ENCODE measurements around the gene MAP1A. TPM values are rescaled to one million over a fixed set of nuclear protein-coding genes. Genes with fewer than 3 reads are reported as not detected.

Gene MAP1A
- polyA plus RNA-seq, 2 of the 4 experiments (the other 2 are of a cell fraction): 0.43 to 0.54 TPM

DNA sequence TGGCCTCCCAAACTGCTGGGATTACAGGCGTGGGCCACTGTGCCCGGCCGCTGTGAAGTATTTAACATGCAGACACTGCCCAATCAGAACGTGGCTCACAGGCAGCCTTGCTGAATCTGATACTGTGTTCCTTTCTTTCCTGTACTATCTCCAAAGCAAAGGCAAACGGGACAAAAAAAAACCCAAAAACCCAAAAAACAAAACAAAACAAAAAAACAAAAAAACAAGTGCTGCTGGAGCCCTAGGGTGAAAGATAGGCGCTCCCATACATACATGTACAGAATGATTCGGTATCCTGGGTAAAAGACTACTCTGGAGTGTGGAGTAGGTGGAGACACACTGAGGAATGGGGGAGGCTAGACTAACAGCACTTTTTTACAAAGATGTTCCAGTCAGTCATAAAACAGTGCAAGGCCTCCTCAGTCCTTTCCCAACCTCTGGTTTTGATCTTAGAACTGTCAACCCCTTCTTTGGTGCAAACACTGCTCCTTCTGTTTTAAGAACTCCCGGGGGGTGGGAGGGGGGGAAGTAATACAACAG, 7.7 kb upstream of the MAP1A start:
- Histone ChIP-seq H3K4me2 (peak overlapping the region; percentile 78), H3K27ac (peak overlapping the region; percentile 82 to 87), H3K4me3 (peak overlapping the region; percentile 56), H3K9me3 (no peaks in the 10 kb centered on the region), H3K4me1 (peaks cover 18% of the 10 kb centered on the region)
- TF ChIP-seq, protein P1, sequence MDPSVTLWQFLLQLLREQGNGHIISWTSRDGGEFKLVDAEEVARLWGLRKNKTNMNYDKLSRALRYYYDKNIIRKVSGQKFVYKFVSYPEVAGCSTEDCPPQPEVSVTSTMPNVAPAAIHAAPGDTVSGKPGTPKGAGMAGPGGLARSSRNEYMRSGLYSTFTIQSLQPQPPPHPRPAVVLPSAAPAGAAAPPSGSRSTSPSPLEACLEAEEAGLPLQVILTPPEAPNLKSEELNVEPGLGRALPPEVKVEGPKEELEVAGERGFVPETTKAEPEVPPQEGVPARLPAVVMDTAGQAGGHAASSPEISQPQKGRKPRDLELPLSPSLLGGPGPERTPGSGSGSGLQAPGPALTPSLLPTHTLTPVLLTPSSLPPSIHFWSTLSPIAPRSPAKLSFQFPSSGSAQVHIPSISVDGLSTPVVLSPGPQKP (IDR thresholded peaks at IDR 0.05; ENCODE audit: low read depth, low read length): no peak
- TF ChIP-seq TP53 (CRISPR knock-in tag; IDR thresholded peaks at IDR 0.05) (no peak), RCOR1 (IDR thresholded peaks at IDR 0.05; ENCODE audit: low read depth, low read length) (no peak), HOXB5 (CRISPR knock-in tag; IDR thresholded peaks at IDR 0.05) (no peak), FOSB (CRISPR knock-in tag; IDR thresholded peaks at IDR 0.05) (no peak), EHMT2 (IDR thresholded peaks at IDR 0.05; ENCODE audit: low read depth) (no peak), FOXS1 (CRISPR knock-in tag; IDR thresholded peaks at IDR 0.05) (no peak), RARB (CRISPR knock-in tag; IDR thresholded peaks at IDR 0.05) (no peak), KDM5A (IDR thresholded peaks at IDR 0.05) (no peak), PHF8 (IDR thresholded peaks at IDR 0.05; ENCODE audit: borderline replicate concordance, low read depth) (no peak)
- TF ChIP-seq, protein P2, sequence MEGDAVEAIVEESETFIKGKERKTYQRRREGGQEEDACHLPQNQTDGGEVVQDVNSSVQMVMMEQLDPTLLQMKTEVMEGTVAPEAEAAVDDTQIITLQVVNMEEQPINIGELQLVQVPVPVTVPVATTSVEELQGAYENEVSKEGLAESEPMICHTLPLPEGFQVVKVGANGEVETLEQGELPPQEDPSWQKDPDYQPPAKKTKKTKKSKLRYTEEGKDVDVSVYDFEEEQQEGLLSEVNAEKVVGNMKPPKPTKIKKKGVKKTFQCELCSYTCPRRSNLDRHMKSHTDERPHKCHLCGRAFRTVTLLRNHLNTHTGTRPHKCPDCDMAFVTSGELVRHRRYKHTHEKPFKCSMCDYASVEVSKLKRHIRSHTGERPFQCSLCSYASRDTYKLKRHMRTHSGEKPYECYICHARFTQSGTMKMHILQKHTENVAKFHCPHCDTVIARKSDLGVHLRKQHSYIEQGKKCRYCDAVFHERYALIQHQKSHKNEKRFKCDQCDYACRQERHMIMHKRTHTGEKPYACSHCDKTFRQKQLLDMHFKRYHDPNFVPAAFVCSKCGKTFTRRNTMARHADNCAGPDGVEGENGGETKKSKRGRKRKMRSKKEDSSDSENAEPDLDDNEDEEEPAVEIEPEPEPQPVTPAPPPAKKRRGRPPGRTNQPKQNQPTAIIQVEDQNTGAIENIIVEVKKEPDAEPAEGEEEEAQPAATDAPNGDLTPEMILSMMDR (IDR thresholded peaks at IDR 0.05): no peak
- ChIA-PET CTCF (interaction anchor here (3.0 kb wide), 1 partner anchor 12 kb away, joined by 13 read pairs; no protein-coding TSS in a partner anchor), POLR2A (interaction anchor here (1.7 kb wide), 2 partner anchors 16 to 69 kb away, joined by 10 to 22 read pairs; partner anchors contain the start of gene TP53BP1)
- 55% methylated on average over 8 of the region's 8 CpGs for WGBS (ENCODE audit: missing lambda C conversion rate)
- ATAC-seq (no peak), FAIRE-seq (no peak), DNase-seq (ENCODE audit: low read depth in 1 of 2, low spot score in 1 of 2) (no peak)

DNA sequence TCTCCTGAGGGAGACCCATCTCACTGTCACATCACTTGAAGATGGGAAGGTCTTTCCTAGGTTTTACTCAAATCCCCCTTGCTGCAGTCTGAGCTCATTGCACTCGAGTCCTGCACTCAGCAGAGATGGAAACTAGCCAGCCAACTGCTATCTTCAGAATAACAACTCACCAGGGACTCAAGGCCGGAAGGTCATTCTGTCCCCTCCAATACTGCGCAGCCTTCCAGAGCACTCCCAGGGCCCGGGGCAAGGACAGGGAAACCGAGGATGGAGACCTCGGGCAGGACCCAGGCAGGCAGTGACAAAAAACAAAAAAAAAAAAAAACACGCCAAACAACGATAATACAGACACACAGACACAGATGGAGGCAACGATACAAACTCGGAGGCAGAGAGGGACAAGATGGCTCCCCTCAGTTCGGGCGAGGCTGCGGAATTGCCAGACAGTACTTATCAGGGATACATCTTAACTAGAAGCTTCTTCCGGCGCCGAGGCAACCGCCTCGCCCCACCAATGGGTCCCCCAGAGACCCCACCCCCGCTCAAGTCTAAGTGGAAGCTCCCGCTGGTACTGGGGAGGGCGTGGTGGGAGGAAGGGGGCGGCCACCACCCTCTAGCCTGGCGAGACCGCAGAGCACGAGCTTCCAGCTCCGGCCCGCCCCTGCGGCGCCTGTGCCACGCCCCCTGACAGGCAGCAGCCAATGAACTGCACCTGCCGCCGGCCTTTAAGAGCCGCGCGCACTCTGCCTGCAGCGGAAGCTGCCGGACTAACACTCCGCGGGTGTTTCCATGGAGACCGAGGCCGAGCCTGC, 7.0 kb upstream of the MAP1A start:
- 2% methylated on average over 24 of the region's 41 CpGs for WGBS (ENCODE audit: missing lambda C conversion rate)
- CTCF ChIA-PET: interaction anchor here (0.7 to 6.3 kb wide), 8 partner anchors 11 to 70 kb away, joined by 3 to 30 read pairs (median 6); partner anchors contain the start of gene TP53BP1

More for the DNA sequence above, 7.0 kb upstream of the MAP1A start:
- Histone ChIP-seq H3K4me2 (peak overlapping the region; percentile 78), H3K4me3 (peak overlapping the region; percentile 56), H3K27ac (peak overlapping the region; percentile 82 to 87), H3K9me3 (no peaks in the 10 kb centered on the region), H3K4me1 (peaks cover 18% of the 10 kb centered on the region)
- POLR2A ChIA-PET: interaction anchor here (0.6 to 1.7 kb wide), 6 partner anchors 9 to 70 kb away, joined by 3 to 22 read pairs (median 4); partner anchors contain the start of gene TP53BP1
- DNase-seq (ENCODE audit: low read depth in 1 of 2, low spot score in 1 of 2): peak; percentile 80 to 96
- no peak for TF ChIP-seq CHD4 (IDR thresholded peaks at IDR 0.05; ENCODE audit: borderline replicate concordance)
- TF ChIP-seq, protein P3, sequence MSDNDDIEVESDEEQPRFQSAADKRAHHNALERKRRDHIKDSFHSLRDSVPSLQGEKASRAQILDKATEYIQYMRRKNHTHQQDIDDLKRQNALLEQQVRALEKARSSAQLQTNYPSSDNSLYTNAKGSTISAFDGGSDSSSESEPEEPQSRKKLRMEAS (IDR thresholded peaks at IDR 0.05): peak; percentile 46; the same call in 1 of the 2 replicates
- TF ChIP-seq PHF8 (IDR thresholded peaks at IDR 0.05; ENCODE audit: borderline replicate concordance, low read depth): peak; percentile 29; the same call in 1 of the 2 replicates
- TF ChIP-seq POLR2A (IDR thresholded peaks at IDR 0.05; ENCODE audit: low read length): peak; percentile 33
- peak in 1 of 2 experiments; percentile 52; a peak in 1 of 5 replicates for TF ChIP-seq JUN (IDR thresholded peaks at IDR 0.05)
- TF ChIP-seq MAZ (IDR thresholded peaks at IDR 0.05; ENCODE audit: borderline replicate concordance, low read depth, low read length): no peak
- peak; percentile 52; the same call in 1 of the 2 replicates for TF ChIP-seq MYC (IDR thresholded peaks at IDR 0.05; ENCODE audit: borderline replicate concordance, low read length)
- TF ChIP-seq, protein P4, sequence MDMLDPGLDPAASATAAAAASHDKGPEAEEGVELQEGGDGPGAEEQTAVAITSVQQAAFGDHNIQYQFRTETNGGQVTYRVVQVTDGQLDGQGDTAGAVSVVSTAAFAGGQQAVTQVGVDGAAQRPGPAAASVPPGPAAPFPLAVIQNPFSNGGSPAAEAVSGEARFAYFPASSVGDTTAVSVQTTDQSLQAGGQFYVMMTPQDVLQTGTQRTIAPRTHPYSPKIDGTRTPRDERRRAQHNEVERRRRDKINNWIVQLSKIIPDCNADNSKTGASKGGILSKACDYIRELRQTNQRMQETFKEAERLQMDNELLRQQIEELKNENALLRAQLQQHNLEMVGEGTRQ (IDR thresholded peaks at IDR 0.05): peak; percentile 35; the same call in 1 of the 2 replicates
- ATAC-seq: peak; percentile 97
- no peak for FAIRE-seq
